ENCODE measurements around the gene TOB2.

Gene TOB2

GRCh38 chr22:41444360-41445128 lies 2.1 kb downstream of the TOB2 start (continued):
- TF ChIP-seq ZBTB49 (tag by site-specific recombination; IDR thresholded peaks at IDR 0.05; ENCODE audit: low read depth) (no peak), ZNF214 (tag by site-specific recombination; IDR thresholded peaks at IDR 0.05; ENCODE audit: borderline replicate concordance) (no peak), ZNF184 (tag by site-specific recombination; IDR thresholded peaks at IDR 0.05) (0 out of 2 replicates have a peak, but pooled peaks have one; percentile 12), ZNF133 (tag by site-specific recombination; IDR thresholded peaks at IDR 0.05) (no peak), ZFP69B (tag by site-specific recombination; IDR thresholded peaks at IDR 0.05) (peak; percentile 96), YY1 (tag by site-specific recombination; IDR thresholded peaks at IDR 0.05) (no peak), ZNF24 (tag by site-specific recombination; IDR thresholded peaks at IDR 0.05) (0 out of 2 replicates have a peak, but pooled peaks have one; percentile 20), ZBTB20 (tag by site-specific recombination; IDR thresholded peaks at IDR 0.05) (peak; percentile 81; the same call in 1 of the 2 replicates), ZNF521 (tag by site-specific recombination; IDR thresholded peaks at IDR 0.05) (no peak), IKZF3 (tag by site-specific recombination; IDR thresholded peaks at IDR 0.05) (peak; percentile 32), ZNF664 (tag by site-specific recombination; IDR thresholded peaks at IDR 0.05) (no peak), ZNF274 (IDR thresholded peaks at IDR 0.05; ENCODE audit: low read length) (no peak), ZNF274 (tag by site-specific recombination; IDR thresholded peaks at IDR 0.05; ENCODE audit: borderline replicate concordance) (no peak), EGR2 (tag by site-specific recombination; IDR thresholded peaks at IDR 0.05; ENCODE audit: low read depth) (peak; percentile 74), SP3 (tag by site-specific recombination; IDR thresholded peaks at IDR 0.05) (peak; percentile 86), ZEB2 (tag by site-specific recombination; IDR thresholded peaks at IDR 0.05) (0 out of 2 replicates have a peak, but pooled peaks have one; percentile 10), KLF7 (tag by site-specific recombination; IDR thresholded peaks at IDR 0.05; ENCODE audit: borderline replicate concordance) (0 out of 2 replicates have a peak, but pooled peaks have one; percentile 28), ZNF280C (tag by site-specific recombination; IDR thresholded peaks at IDR 0.05) (no peak), ZNF121 (tag by site-specific recombination; IDR thresholded peaks at IDR 0.05) (peak; percentile 61; the same call in 1 of the 2 replicates), ZNF404 (tag by site-specific recombination; IDR thresholded peaks at IDR 0.05) (no peak), REPIN1 (tag by site-specific recombination; IDR thresholded peaks at IDR 0.05; ENCODE audit: low read depth) (no peak), BCL11B (tag by site-specific recombination; IDR thresholded peaks at IDR 0.05; ENCODE audit: low read depth) (no peak), ZNF19 (tag by site-specific recombination; IDR thresholded peaks at IDR 0.05; ENCODE audit: low read depth) (no peak), ZNF654 (tag by site-specific recombination; IDR thresholded peaks at IDR 0.05; ENCODE audit: low read depth) (no peak), ZBTB7A (tag by site-specific recombination; IDR thresholded peaks at IDR 0.05; ENCODE audit: low read depth) (peak; percentile 66; the same call in 1 of the 2 replicates), KLF10 (tag by site-specific recombination; IDR thresholded peaks at IDR 0.05) (no peak), ZNF335 (tag by site-specific recombination; conservative IDR thresholded peaks at IDR 0.05) (peak; percentile 94), ZNF174 (tag by site-specific recombination; IDR thresholded peaks at IDR 0.05) (no peak), SP2 (tag by site-specific recombination; IDR thresholded peaks at IDR 0.05) (peak; percentile 71), ZFP37 (tag by site-specific recombination; IDR thresholded peaks at IDR 0.05) (0 out of 2 replicates have a peak, but pooled peaks have one; percentile 49), ZNF248 (tag by site-specific recombination; IDR thresholded peaks at IDR 0.05) (no peak), ZFHX2 (tag by site-specific recombination; conservative IDR thresholded peaks at IDR 0.05) (peak; percentile 86), GLIS2 (tag by site-specific recombination; IDR thresholded peaks at IDR 0.05) (peak; percentile 8; the same call in 1 of the 2 replicates), PRDM1 (tag by site-specific recombination; IDR thresholded peaks at IDR 0.05) (peak; percentile 96), WT1 (tag by site-specific recombination; IDR thresholded peaks at IDR 0.05) (no peak)
- TF ChIP-seq, protein P1, sequence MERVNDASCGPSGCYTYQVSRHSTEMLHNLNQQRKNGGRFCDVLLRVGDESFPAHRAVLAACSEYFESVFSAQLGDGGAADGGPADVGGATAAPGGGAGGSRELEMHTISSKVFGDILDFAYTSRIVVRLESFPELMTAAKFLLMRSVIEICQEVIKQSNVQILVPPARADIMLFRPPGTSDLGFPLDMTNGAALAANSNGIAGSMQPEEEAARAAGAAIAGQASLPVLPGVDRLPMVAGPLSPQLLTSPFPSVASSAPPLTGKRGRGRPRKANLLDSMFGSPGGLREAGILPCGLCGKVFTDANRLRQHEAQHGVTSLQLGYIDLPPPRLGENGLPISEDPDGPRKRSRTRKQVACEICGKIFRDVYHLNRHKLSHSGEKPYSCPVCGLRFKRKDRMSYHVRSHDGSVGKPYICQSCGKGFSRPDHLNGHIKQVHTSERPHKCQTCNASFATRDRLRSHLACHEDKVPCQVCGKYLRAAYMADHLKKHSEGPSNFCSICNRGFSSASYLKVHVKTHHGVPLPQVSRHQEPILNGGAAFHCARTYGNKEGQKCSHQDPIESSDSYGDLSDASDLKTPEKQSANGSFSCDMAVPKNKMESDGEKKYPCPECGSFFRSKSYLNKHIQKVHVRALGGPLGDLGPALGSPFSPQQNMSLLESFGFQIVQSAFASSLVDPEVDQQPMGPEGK (tag by site-specific recombination; IDR thresholded peaks at IDR 0.05): peak; percentile 98
